Measurements from ENCODE around the gene FAM234B. TPM values are rescaled to one million over a fixed set of nuclear protein-coding genes. Genes with fewer than 3 reads are reported as not detected.
A peak's percentile ranks its signal among the peaks of the same experiment; 100 is the strongest.

Gene FAM234B
- total RNA-seq, 2 experiments from 2014 or later: 3.0 to 3.2 TPM

GRCh38 chr12:13000925-13001774, 43.0 kb upstream of the FAM234B start:
- Histone ChIP-seq H3K9me3 (ENCODE audit: control insufficient read depth in 1 of 2, insufficient read depth in 1 of 2, low read length in 2 of 2) (no peaks in the 10 kb centered on the region), H3K27me3 (ENCODE audit: control insufficient read depth in 1 of 2, insufficient read depth in 2 of 2, low read length in 2 of 2) (peaks cover 0 to 3% of the 10 kb centered on the region in 2 experiments), H3K36me3 (ENCODE audit: insufficient read depth, low read length) (no peaks in the 10 kb centered on the region), H3K4me3 (ENCODE audit: low read length) (peak overlapping the region; percentile 95), H3K27ac (ENCODE audit: low read depth in 1 of 2, low read length in 2 of 2) (peak overlapping the region; percentile 32 to 45), H3K4me1 (ENCODE audit: insufficient read depth, low read length) (peaks cover 29% of the 10 kb centered on the region)
- ChIA-PET POLR2A (interaction anchor here (0.6 to 1.4 kb wide), 5 partner anchors 43 to 275 kb away, joined by 3 to 12 read pairs (median 3); partner anchors contain the start of gene FAM234B), CTCF (interaction anchor here (0.6 kb wide), 1 partner anchor 323 kb away, joined by 3 read pairs; no protein-coding TSS in a partner anchor)
- H3K36me3 Mint-ChIP-seq (ENCODE audit: low read depth): peaks cover 14% of the 10 kb centered on the region
- no peaks in the 10 kb centered on the region for H3K9me3 Mint-ChIP-seq
- DNase-seq (peak in 12 of 14 experiments; percentile 14 to 73 (median 26)), ATAC-seq (ENCODE audit: poor library complexity) (peak; percentile 27)
- TF ChIP-seq CTCF (IDR thresholded peaks at IDR 0.05): peak; percentile 20
- H3K27ac Mint-ChIP-seq: peak overlapping the region; percentile 89
- intact Hi-C loops (cut with DNase I, micrococcal nuclease): loop anchor here (2.0 to 10.0 kb wide), 5 partner anchors 100 to 1826 kb away; partner anchors contain the start of genes APOLD1 (in 1 of the 2), BORCS5 (in 1 of the 2) and SMIM10L1 (in 1 of the 2)
- H3K4me1 Mint-ChIP-seq (ENCODE audit: low read depth): peaks cover 42% of the 10 kb centered on the region
- H3K27me3 Mint-ChIP-seq: no peaks in the 10 kb centered on the region
- peak overlapping the region; percentile 93 for H3K4me3 Mint-ChIP-seq

GRCh38 chr12:13001775-13002040, 42.5 kb upstream of the FAM234B start:
- Mint-ChIP-seq H3K9me3 (no peaks in the 10 kb centered on the region), H3K36me3 (ENCODE audit: low read depth) (peaks cover 14% of the 10 kb centered on the region), H3K4me3 (peak overlapping the region; percentile 92), H3K27me3 (no peaks in the 10 kb centered on the region), H3K4me1 (ENCODE audit: low read depth) (peaks cover 42% of the 10 kb centered on the region), H3K27ac (peak overlapping the region; percentile 85)
- no peaks in the 10 kb centered on the region for H3K36me3 ChIP-seq (ENCODE audit: insufficient read depth, low read length)
- no peak for TF ChIP-seq CTCF (IDR thresholded peaks at IDR 0.05)
- DNase-seq (peak in 1 of 14 experiments; percentile 9), ATAC-seq (ENCODE audit: poor library complexity) (no peak)
- H3K27ac ChIP-seq (ENCODE audit: low read depth in 1 of 2, low read length in 2 of 2): no peak overlapping the region
- ChIA-PET POLR2A (interaction anchor here (1.3 to 1.4 kb wide), 2 partner anchors 43 to 192 kb away, joined by 3 to 12 read pairs; partner anchors contain the start of gene FAM234B), CTCF (no interaction called here)
- H3K27me3 ChIP-seq (ENCODE audit: control insufficient read depth in 1 of 2, insufficient read depth in 2 of 2, low read length in 2 of 2): peaks cover 0 to 3% of the 10 kb centered on the region in 2 experiments
- no peaks in the 10 kb centered on the region for H3K9me3 ChIP-seq (ENCODE audit: control insufficient read depth in 1 of 2, insufficient read depth in 1 of 2, low read length in 2 of 2)
- peak overlapping the region; percentile 95 for H3K4me3 ChIP-seq (ENCODE audit: low read length)
- H3K4me1 ChIP-seq (ENCODE audit: insufficient read depth, low read length): peaks cover 29% of the 10 kb centered on the region
- intact Hi-C loops (cut with DNase I, micrococcal nuclease): loop anchor here (2.0 to 10.0 kb wide), 6 partner anchors 39 to 1827 kb away; partner anchors contain the start of genes APOLD1 (in 1 of the 2), BORCS5 (in 1 of the 2) and SMIM10L1 (in 1 of the 2)

- H3K36me3 ChIP-seq (ENCODE audit: insufficient read depth, low read length): no peaks in the 10 kb centered on the region
- intact Hi-C loops (cut with DNase I, micrococcal nuclease): loop anchor here (2.0 to 10.0 kb wide), 5 partner anchors 38 to 1828 kb away; partner anchors contain the start of genes APOLD1 (in 1 of the 2), BORCS5 (in 1 of the 2) and SMIM10L1 (in 1 of the 2)
- peaks cover 14% of the 10 kb centered on the region for H3K36me3 Mint-ChIP-seq (ENCODE audit: low read depth)
- no peak overlapping the region for H3K27ac ChIP-seq (ENCODE audit: low read depth in 1 of 2, low read length in 2 of 2)
- TF ChIP-seq CTCF (IDR thresholded peaks at IDR 0.05): no peak
- H3K4me1 ChIP-seq (ENCODE audit: insufficient read depth, low read length): peaks cover 29% of the 10 kb centered on the region
- H3K4me1 Mint-ChIP-seq (ENCODE audit: low read depth): peaks cover 36% of the 10 kb centered on the region
- peaks cover 0 to 3% of the 10 kb centered on the region in 2 experiments for H3K27me3 ChIP-seq (ENCODE audit: control insufficient read depth in 1 of 2, insufficient read depth in 2 of 2, low read length in 2 of 2)
- H3K27ac Mint-ChIP-seq: peak overlapping the region; percentile 85
- no peaks in the 10 kb centered on the region for H3K9me3 ChIP-seq (ENCODE audit: control insufficient read depth in 1 of 2, insufficient read depth in 1 of 2, low read length in 2 of 2)
- ATAC-seq (ENCODE audit: poor library complexity) (no peak), DNase-seq (no peak)
- peak overlapping the region; percentile 92 for H3K4me3 Mint-ChIP-seq
- H3K4me3 ChIP-seq (ENCODE audit: low read length): no peak overlapping the region
- POLR2A ChIA-PET: no interaction called here
- H3K27me3 Mint-ChIP-seq: no peaks in the 10 kb centered on the region
- no peaks in the 10 kb centered on the region for H3K9me3 Mint-ChIP-seq
- CTCF ChIA-PET: no interaction called here
Measured at GRCh38 chr12:13002301-13003097, 41.7 kb upstream of the FAM234B start.
